SU-DHL-6 (cell line): ENCODE measurements around the gene AGPAT4.

ENCODE experiments used
- EZH2phosphoT487 ChIP-seq: fragments of 200-600 bp; sonication (generic), shearing (Covaris generic); conservative IDR thresholded peaks from 2 replicates; pipeline ENCODE4 v1.6.1; 2018; ENCODE audit warnings: mild to moderate bottlenecking, antibody characterized with exemption, low read length, moderate library complexity, mixed read lengths
- TF ChIP-seq, protein P1 (sequence below): fragments of 200-600 bp; sonication (generic); IDR thresholded peaks from one replicate; pipeline ENCODE4 v1.5.1; 2017; ENCODE audit warnings: antibody characterized with exemption, mild to moderate bottlenecking, low read length, moderate library complexity; ENCODE audit not compliant: insufficient read depth, poor library complexity, severe bottlenecking

DNA sequence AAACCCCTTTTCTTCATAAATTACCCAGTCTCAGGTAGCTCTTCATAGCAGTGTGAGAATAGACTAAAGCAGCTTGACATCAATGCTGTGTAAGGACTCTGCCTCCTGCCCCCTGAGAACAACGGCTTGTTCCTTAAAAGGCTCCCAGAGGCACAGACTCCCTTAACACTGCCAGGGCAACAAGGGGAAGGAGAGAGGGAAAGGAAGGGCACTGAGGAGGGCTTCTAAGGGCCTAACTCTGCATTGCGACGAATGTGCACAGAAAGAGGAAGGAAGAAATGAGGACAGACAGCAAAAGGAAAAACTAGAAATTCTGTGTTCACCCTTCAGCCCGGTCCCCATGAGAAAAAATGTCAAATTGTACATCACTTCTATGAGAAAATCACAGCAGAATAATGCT is 74.0 kb downstream of the AGPAT4 start:
- TF ChIP-seq, protein P1, sequence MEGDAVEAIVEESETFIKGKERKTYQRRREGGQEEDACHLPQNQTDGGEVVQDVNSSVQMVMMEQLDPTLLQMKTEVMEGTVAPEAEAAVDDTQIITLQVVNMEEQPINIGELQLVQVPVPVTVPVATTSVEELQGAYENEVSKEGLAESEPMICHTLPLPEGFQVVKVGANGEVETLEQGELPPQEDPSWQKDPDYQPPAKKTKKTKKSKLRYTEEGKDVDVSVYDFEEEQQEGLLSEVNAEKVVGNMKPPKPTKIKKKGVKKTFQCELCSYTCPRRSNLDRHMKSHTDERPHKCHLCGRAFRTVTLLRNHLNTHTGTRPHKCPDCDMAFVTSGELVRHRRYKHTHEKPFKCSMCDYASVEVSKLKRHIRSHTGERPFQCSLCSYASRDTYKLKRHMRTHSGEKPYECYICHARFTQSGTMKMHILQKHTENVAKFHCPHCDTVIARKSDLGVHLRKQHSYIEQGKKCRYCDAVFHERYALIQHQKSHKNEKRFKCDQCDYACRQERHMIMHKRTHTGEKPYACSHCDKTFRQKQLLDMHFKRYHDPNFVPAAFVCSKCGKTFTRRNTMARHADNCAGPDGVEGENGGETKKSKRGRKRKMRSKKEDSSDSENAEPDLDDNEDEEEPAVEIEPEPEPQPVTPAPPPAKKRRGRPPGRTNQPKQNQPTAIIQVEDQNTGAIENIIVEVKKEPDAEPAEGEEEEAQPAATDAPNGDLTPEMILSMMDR = no peak
- TF ChIP-seq EZH2phosphoT487 = no peak
